Ovary (tissue), 9 donors: Measurements from ENCODE around the gene SMIM38. TPM values are rescaled to one million over a fixed set of nuclear protein-coding genes. Genes with fewer than 3 reads are reported as not detected.
"Not testable (repeated sequence)": the region's sequence is repeated elsewhere in the genome, so short reads cannot be mapped to it uniquely, and the experiment has no call there.

Experiments
- DNase-seq, 5 donors: peaks; one replicate each; pipeline ENCODE4 v3.0.0-alpha.2; 2019 to 2020
- H3K27ac ChIP-seq, 2 donors: fragments of 200-600 bp; one replicate each; pipeline versions ENCODE4 v1.5.1 to v1.8.0; 2019 to 2022
- H3K27me3 ChIP-seq: fragments of 200-600 bp; one replicate; pipeline ENCODE4 v1.8.0; 2022
- H3K36me3 ChIP-seq: fragments of 200-600 bp; sonication (generic); one replicate; pipeline ENCODE4 v1.5.1; 2019
- H3K4me1 ChIP-seq: one replicate; pipeline ENCODE4 v1.8.1; 2013; ENCODE audit warnings: mild to moderate bottlenecking, moderate library complexity; ENCODE audit not compliant: insufficient read depth
- H3K4me3 ChIP-seq: fragments of 200-600 bp; sonication (generic); one replicate; pipeline ENCODE4 v1.5.1; 2017
- H3K9me3 ChIP-seq, 2 donors: fragments of 200-600 bp in 1 of 2; sonication (generic) in 1 of 2; one replicate each; pipeline versions ENCODE4 v1.5.1 to v1.8.1; 2013 to 2019; ENCODE audit warnings: mild to moderate bottlenecking in 1 of 2, moderate library complexity in 1 of 2
- EP300 ChIP-seq: sonication (generic); formaldehyde crosslinking; IDR thresholded peaks from one replicate; pipeline ENCODE4 v1.6.1; 2017; ENCODE audit warnings: antibody characterized with exemption
- POLR2A ChIP-seq: fragments of 450-650 bp; IDR thresholded peaks from one replicate; pipeline ENCODE4 v1.6.1; 2017; ENCODE audit warnings: antibody characterized with exemption, mild to moderate bottlenecking, moderate library complexity
- WGBS, 3 donors: extraction: QIAGEN DNeasy Blood & Tissue Kit in 1 of 3; methylation state at CpG; one replicate each; pipeline versions ENCODE4 v1.1.5 to v1.1.7; 2013 to 2017; 5-methylcytosine and 5-hydroxymethylcytosine counted together
- intact Hi-C, 4 donors: fragments of 100-400 bp; cut with DNase I; formaldehyde crosslinking; loops; one replicate each; pipeline versions ENCODE4 v1.11.0 to v1.15.1; 2022 to 2023
- polyA plus RNA-seq, 2 donors: library from polyadenylated mRNA; stranded (reverse); fragments of 200-250 nt in 1 of 2; fragments of 350-450 nt in 1 of 2; fragmentation: Illumina TruSeq in 1 of 2; extraction: RNeasy Lipid Tissue Mini Kit (QIAGEN cat#74804) in 1 of 2; gene quantifications; one replicate each; pipeline ENCODE4 v1.2.3, GENCODE V29; 2013 to 2014
- total RNA-seq, 7 donors: library from RNA; depleted of rRNA in 2 of 7; stranded (reverse); fragments of >200 nt in 2 of 7; fragmentation: NEBNext Ultra II Directional in 3 of 7; extraction: Animal tissue kit (Norgen Biotek cat#: 25700) in 3 of 7; gene quantifications; one replicate each; pipeline versions ENCODE4 v1.1.0 to v1.2.4, GENCODE V29; 2016 to 2023
- TF ChIP-seq, protein P1 (sequence below), 3 donors: fragments of 450-650 bp in 2 of 3; fragments of 200-600 bp in 1 of 3; IDR thresholded peaks; one replicate each; pipeline versions ENCODE4 v1.5.1 to v1.8.0; 2016 to 2022; ENCODE audit warnings: antibody characterized with exemption in 3 of 3, mild to moderate bottlenecking in 1 of 3
- donor health status: DM: no; HTN: no; CAD: no; lungs with moderate emphysema.
- donor health status: DM: no; HTN: no; CAD: no.
- donor health status: Bipolar disorder and iron deficiency.
- donor health status: DM: yes; HTN: yes; CAD: no.
- donor health status: DM: no; HTN: no; CAD: no.
- donor health status: DM: yes; HTN: yes; CAD: no.

The SMIM38 gene
- total and polyA plus RNA-seq, 9 donors, result 0.43 to 6.3 (median 2.1) TPM

- TF ChIP-seq EP300, result no peak
- TF ChIP-seq POLR2A, result no peak
- TF ChIP-seq, protein P1, sequence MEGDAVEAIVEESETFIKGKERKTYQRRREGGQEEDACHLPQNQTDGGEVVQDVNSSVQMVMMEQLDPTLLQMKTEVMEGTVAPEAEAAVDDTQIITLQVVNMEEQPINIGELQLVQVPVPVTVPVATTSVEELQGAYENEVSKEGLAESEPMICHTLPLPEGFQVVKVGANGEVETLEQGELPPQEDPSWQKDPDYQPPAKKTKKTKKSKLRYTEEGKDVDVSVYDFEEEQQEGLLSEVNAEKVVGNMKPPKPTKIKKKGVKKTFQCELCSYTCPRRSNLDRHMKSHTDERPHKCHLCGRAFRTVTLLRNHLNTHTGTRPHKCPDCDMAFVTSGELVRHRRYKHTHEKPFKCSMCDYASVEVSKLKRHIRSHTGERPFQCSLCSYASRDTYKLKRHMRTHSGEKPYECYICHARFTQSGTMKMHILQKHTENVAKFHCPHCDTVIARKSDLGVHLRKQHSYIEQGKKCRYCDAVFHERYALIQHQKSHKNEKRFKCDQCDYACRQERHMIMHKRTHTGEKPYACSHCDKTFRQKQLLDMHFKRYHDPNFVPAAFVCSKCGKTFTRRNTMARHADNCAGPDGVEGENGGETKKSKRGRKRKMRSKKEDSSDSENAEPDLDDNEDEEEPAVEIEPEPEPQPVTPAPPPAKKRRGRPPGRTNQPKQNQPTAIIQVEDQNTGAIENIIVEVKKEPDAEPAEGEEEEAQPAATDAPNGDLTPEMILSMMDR (IDR thresholded peaks at IDR 0.05), result no peak
- no peaks in the 10 kb centered on the region for H3K36me3 ChIP-seq
- 73 to 79% (median 75%) methylated on average over 7 of the region's 7 CpGs for WGBS, 3 donors
Measured at GRCh38 chr11:69144316-69145049, 11.3 kb upstream of the SMIM38 start.

DNA sequence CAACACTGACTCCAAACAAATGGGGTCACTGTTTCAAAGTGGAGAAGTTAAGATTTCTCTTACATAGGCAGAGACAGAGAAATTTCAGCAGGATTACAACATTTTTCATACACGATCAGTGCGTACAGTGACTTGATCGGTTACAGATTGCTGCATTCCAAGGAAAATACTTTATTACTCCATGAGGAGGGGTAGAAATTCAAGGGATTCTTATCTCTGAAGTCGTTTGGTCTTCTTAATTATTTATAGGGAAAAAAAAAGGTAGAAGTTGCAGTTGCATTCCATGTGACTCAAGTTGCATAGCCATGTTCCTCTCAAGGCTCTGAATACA is 10.7 kb upstream of the SMIM38 start:
- 64 to 70% (median 68%) methylated on average over 4 of the region's 4 CpGs for WGBS, 3 donors

More at GRCh38 chr11:69144316-69145049, 11.3 kb upstream of the SMIM38 start:
- Histone ChIP-seq H3K9me3 (peaks cover 0 to 4% of the 10 kb centered on the region in 2 donors), H3K27ac (no peak overlapping the region), H3K4me3 (no peak overlapping the region), H3K27me3 (no peaks in the 10 kb centered on the region), H3K4me1 (no peaks in the 10 kb centered on the region)
- no peak for DNase-seq
- intact Hi-C loops, result no loop called here

DNA sequence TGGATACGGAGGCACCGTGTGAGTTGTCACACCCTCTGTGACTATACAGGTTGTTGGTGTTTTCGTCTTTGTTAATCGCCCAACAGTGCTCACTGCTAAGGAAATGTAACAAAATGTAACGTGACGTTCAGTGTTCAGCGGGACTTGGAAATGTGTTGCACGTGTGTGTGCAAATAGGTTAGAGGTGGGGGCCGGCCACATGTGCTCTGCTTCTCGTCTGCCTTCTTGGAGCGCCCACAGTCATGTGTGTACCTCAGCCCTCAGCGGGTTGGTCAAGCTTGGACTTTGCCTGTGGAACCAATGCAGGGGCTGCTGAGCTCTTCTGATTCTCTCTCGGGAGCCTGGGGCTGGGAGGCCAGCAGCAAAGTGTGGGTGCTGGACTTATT is 7.4 kb upstream of the SMIM38 start:
- H3K36me3 ChIP-seq, result no peaks in the 10 kb centered on the region
- H3K27ac ChIP-seq, result no peak overlapping the region
- WGBS, 3 donors, result 91 to 97% (median 95%) methylated on average over 13 of the region's 13 CpGs
- peaks cover 0 to 4% of the 10 kb centered on the region in 2 donors for H3K9me3 ChIP-seq
- TF ChIP-seq, protein P1 (IDR thresholded peaks at IDR 0.05), result no peak
- TF ChIP-seq POLR2A (no peak), EP300 (no peak)
- intact Hi-C loops, result no loop called here
- H3K4me1 ChIP-seq, result no peaks in the 10 kb centered on the region
- H3K27me3 ChIP-seq, result no peaks in the 10 kb centered on the region
- no peak for DNase-seq
- no peak overlapping the region for H3K4me3 ChIP-seq

More for the DNA sequence above, 10.7 kb upstream of the SMIM38 start:
- no peak for DNase-seq
- no peaks in the 10 kb centered on the region for H3K4me1 ChIP-seq
- intact Hi-C loops, result no loop called here
- no peak overlapping the region for H3K4me3 ChIP-seq
- no peaks in the 10 kb centered on the region for H3K36me3 ChIP-seq
- H3K9me3 ChIP-seq, result peaks cover 0 to 4% of the 10 kb centered on the region in 2 donors
- H3K27me3 ChIP-seq, result no peaks in the 10 kb centered on the region
- TF ChIP-seq POLR2A, result no peak
- TF ChIP-seq, protein P1 (IDR thresholded peaks at IDR 0.05), result no peak
- TF ChIP-seq EP300, result no peak
- H3K27ac ChIP-seq, result no peak overlapping the region

GRCh38 chr11:69148806-69149205 is 6.9 kb upstream of the SMIM38 start:
- intact Hi-C loops, result no loop called here
- H3K27me3 ChIP-seq, result no peaks in the 10 kb centered on the region
- no peak overlapping the region for H3K27ac ChIP-seq
- H3K4me1 ChIP-seq, result no peaks in the 10 kb centered on the region
- no peak overlapping the region for H3K4me3 ChIP-seq
- TF ChIP-seq, protein P1 (IDR thresholded peaks at IDR 0.05), result no peak
- TF ChIP-seq POLR2A (no peak), EP300 (no peak)
- H3K36me3 ChIP-seq, result no peaks in the 10 kb centered on the region
- 81 to 86% (median 84%) methylated on average over 9 of the region's 9 CpGs for WGBS, 3 donors
- DNase-seq, result no peak
- H3K9me3 ChIP-seq, result peaks cover 0 to 4% of the 10 kb centered on the region in 2 donors

DNA sequence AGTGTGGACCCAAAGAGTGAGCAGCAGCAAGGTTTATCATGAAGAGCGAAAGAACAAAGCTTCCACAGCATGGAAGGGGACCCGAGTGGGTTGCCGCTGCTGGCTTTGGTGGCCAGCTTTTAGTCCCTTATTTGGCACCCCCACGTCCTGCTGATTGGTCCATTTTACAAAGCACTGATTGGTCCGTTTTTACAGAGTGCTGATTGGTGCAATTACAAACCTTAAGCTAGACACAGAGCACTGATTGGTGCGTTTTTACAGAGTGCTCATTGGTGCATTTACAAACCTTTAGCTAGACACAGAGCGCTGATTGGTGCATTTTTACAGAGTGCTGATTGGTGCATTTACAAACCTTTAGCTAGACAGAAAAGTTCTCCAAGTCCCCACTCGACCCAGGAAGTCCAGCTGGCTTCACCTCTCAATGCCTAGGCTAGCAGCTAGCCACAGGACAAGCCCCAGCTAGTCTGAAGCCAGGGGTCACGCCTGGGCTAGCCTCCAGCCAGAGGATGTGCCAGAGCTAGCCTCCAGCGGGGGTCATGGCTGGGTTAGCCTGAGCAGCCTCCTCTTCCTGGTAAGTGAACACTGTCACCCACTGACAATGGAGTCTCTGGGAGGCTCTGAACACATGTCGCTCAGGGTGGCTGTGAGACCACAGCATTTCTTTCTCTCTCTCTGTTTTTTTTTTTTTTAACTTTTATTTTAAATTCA is 6.2 kb upstream of the SMIM38 start:
- H3K27me3 ChIP-seq, H3K4me3 ChIP-seq, intact Hi-C loops, H3K36me3 ChIP-seq, H3K9me3 ChIP-seq, H3K27ac ChIP-seq, DNase-seq, H3K4me1 ChIP-seq: not testable (repeated sequence)
- 89 to 92% (median 90%) methylated on average over 11 of the region's 11 CpGs for WGBS, 3 donors
